Esophagus muscularis mucosa (tissue), 4 donors: ENCODE measurements around the gene PURB. TPM values are rescaled to one million over a fixed set of nuclear protein-coding genes. Genes with fewer than 3 reads are reported as not detected.

Experiments
- DNase-seq: peaks from one replicate; pipeline ENCODE4 v3.0.0-alpha.2; 2017; ENCODE audit errors: extremely low spot score
- H3K27ac ChIP-seq, 4 donors: fragments of 200-600 bp; sonication (generic); replicated peaks in 1 of 4; 1 replicate in 3 of 4; 2 replicates in 1 of 4; pipeline ENCODE4 v1.5.1; 2016 to 2019; ENCODE audit warnings: mild to moderate bottlenecking in 1 of 4
- H3K27me3 ChIP-seq, 4 donors: fragments of 200-600 bp; sonication (generic); one replicate each; pipeline versions ENCODE4 v1.5.1 to v1.6.0; 2016 to 2019
- H3K36me3 ChIP-seq, 4 donors: fragments of 200-600 bp; sonication (generic); one replicate each; pipeline ENCODE4 v1.5.1; 2016 to 2019
- H3K4me1 ChIP-seq, 4 donors: fragments of 200-600 bp; sonication (generic); one replicate each; pipeline ENCODE4 v1.5.1; 2016 to 2019
- H3K4me3 ChIP-seq, 4 donors: fragments of 200-600 bp; sonication (generic); 1 replicate in 2 of 4; 2 replicates in 2 of 4; pipeline ENCODE4 v1.5.1; 2016 to 2019; ENCODE audit warnings: mild to moderate bottlenecking in 4 of 4, moderate library complexity in 1 of 4
- H3K9me3 ChIP-seq, 4 donors: fragments of 200-600 bp; sonication (generic); 1 replicate in 3 of 4; 2 replicates in 1 of 4; pipeline ENCODE4 v1.5.1; 2016 to 2019
- EP300 ChIP-seq: sonication (generic); formaldehyde crosslinking; IDR thresholded peaks from one replicate; pipeline ENCODE4 v1.6.1; 2017; ENCODE audit warnings: antibody characterized with exemption
- WGBS: methylation state at CpG from one replicate; pipeline ENCODE4 v1.1.5; 2018; 5-methylcytosine and 5-hydroxymethylcytosine counted together
- intact Hi-C: fragments of 100-400 bp; cut with DNase I; formaldehyde crosslinking; loops from one replicate; pipeline ENCODE4 v1.15.1; 2023
- total RNA-seq, 4 donors: library from RNA; depleted of rRNA; stranded (reverse); fragments of >200 nt; gene quantifications; one replicate each; pipeline versions ENCODE4 v1.1.0 to v1.2.1, GENCODE V29; 2016
- TF ChIP-seq, protein P1 (sequence below), 3 experiments: fragments of 200-600 bp in 2 of 3; fragments of 450-650 bp in 1 of 3; sonication (generic) in 2 of 3; IDR thresholded peaks; one replicate each; pipeline ENCODE4 v1.5.1; 2017 to 2019; ENCODE audit warnings: antibody characterized with exemption in 3 of 3, mild to moderate bottlenecking in 2 of 3, moderate library complexity in 1 of 3

PURB gene
- total RNA-seq, 4 donors from 2014 or later, result 40.9 to 50.2 (median 46.3) TPM

DNA sequence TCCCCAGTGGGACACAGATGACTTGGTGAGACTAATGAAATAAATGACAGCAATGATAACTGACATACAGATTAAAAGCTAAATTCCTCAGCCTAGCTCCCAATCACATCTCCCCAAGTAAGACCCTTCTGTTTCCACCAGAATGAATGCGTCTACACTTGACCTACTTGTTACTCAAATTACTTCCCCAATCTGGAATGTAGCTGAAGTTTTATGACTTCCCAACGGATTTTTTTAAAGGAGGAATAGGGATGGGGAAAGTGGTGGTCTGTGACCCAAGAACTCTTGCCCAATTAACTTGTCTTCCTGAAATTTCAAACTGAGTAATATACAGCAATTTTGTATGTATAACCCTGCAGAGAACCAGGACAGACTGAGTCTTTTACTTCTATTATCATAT, 46.6 kb downstream of the PURB start:
- WGBS, result 73% methylated on average over 2 of the region's 2 CpGs
- H3K27me3 ChIP-seq, result no peaks in the 10 kb centered on the region
- no peak overlapping the region for H3K4me3 ChIP-seq
- H3K27ac ChIP-seq, result no peak overlapping the region
- DNase-seq, result no peak
- H3K9me3 ChIP-seq, result no peaks in the 10 kb centered on the region
- peaks cover 9 to 23% (median 20%) of the 10 kb centered on the region in 4 donors for H3K4me1 ChIP-seq
- peaks cover 23 to 87% (median 67%) of the 10 kb centered on the region in 4 donors for H3K36me3 ChIP-seq
- intact Hi-C loops, result no loop called here
- no peak for TF ChIP-seq EP300
- TF ChIP-seq, protein P1, sequence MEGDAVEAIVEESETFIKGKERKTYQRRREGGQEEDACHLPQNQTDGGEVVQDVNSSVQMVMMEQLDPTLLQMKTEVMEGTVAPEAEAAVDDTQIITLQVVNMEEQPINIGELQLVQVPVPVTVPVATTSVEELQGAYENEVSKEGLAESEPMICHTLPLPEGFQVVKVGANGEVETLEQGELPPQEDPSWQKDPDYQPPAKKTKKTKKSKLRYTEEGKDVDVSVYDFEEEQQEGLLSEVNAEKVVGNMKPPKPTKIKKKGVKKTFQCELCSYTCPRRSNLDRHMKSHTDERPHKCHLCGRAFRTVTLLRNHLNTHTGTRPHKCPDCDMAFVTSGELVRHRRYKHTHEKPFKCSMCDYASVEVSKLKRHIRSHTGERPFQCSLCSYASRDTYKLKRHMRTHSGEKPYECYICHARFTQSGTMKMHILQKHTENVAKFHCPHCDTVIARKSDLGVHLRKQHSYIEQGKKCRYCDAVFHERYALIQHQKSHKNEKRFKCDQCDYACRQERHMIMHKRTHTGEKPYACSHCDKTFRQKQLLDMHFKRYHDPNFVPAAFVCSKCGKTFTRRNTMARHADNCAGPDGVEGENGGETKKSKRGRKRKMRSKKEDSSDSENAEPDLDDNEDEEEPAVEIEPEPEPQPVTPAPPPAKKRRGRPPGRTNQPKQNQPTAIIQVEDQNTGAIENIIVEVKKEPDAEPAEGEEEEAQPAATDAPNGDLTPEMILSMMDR (IDR thresholded peaks at IDR 0.05), result no peak

DNA sequence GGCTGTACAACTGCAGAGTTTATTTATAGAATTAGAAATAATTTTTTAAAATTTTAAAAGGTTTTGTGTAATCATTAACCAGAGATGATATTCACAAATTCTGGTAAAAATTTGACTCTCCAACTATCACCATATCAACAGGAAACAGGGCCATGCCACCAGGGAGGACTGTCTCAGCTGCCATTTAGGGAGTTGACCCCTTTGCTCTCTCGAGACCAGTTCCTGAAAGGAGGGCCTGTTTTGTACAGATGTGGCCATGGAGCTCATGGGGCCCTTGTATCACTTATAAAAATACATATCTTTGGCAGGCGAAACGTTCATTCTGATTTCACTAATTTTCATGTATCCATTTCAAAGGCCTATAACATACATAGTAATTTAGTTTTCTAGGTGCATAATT, 57.8 kb downstream of the PURB start:
- H3K27ac ChIP-seq, result no peak overlapping the region
- WGBS, result 70% methylated on average over 3 of the region's 3 CpGs
- H3K36me3 ChIP-seq, result peaks cover 10 to 72% (median 57%) of the 10 kb centered on the region in 4 donors
- H3K4me1 ChIP-seq, result no peaks in the 10 kb centered on the region
- TF ChIP-seq, protein P1 (IDR thresholded peaks at IDR 0.05), result no peak
- no peaks in the 10 kb centered on the region for H3K27me3 ChIP-seq
- intact Hi-C loops, result no loop called here
- H3K9me3 ChIP-seq, result no peaks in the 10 kb centered on the region
- no peak for DNase-seq
- no peak overlapping the region for H3K4me3 ChIP-seq

Other genes with a start within 250 kb of the PURB start
- 10 to 100 TPM; 12.4 to 36.0 (median 28.4) TPM for gene ZMIZ2, start 136.7 kb downstream of the PURB start, total RNA-seq
- 1,000 to 10,000 TPM; 1,223 to 1,666 (median 1,462) TPM for gene PPIA, start 88.8 kb downstream of the PURB start, total RNA-seq
- 100 to 1,000 TPM; 175 to 227 (median 203) TPM for gene H2AZ2, start 37.4 kb downstream of the PURB start, total RNA-seq
- 1 to 10 TPM in 3 of 4 donors, under 1 TPM in 1; 0.78 to 6.8 (median 3.1) TPM for gene MYO1G, start 93.5 kb upstream of the PURB start, total RNA-seq
- 10 to 100 TPM; 40.3 to 61.7 (median 49.4) TPM for gene CCM2, start 114.7 kb upstream of the PURB start, total RNA-seq
- gene NACAD, start 203.4 kb upstream of the PURB start, total RNA-seq, result 10 to 100 TPM in 2 of 4 donors, 1 to 10 TPM in 2; 7.3 to 15.5 (median 10.8) TPM
- gene TBRG4, start 226.2 kb upstream of the PURB start, total RNA-seq, result 10 to 100 TPM; 45.7 to 60.1 (median 53.7) TPM